ENCODE results near the gene CSF1R. TPM values are rescaled to one million over a fixed set of nuclear protein-coding genes. Genes with fewer than 3 reads are reported as not detected.

The CSF1R gene
- total and polyA plus RNA-seq, 7 donors, result 1.2 to 20.0 (median 4.2) TPM

DNA sequence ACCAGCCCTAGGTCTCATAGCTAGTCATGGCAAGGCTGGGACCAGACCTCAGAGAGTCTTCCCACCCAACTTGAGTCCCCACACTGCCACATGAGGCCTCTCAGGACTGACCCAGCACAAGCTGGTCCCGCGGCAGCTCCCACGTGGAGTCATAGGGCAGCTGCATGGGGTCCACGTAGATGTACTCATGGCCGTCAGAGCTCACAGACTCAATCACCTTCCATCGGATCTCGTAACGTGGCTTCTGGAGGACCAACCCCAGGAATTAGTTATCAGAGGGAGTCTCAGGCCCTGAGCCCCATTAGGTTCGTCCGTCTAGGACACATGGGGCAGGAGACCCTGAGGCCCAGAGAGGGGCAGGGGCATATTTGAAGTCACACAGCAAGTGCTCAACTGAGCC, 39.0 kb upstream of the CSF1R start:
- WGBS, 3 donors, result 90% methylated on average over 10 of the region's 10 CpGs
- ATAC-seq, result no peak
- intact Hi-C loops (cut with DNase I), result no loop called here

DNA sequence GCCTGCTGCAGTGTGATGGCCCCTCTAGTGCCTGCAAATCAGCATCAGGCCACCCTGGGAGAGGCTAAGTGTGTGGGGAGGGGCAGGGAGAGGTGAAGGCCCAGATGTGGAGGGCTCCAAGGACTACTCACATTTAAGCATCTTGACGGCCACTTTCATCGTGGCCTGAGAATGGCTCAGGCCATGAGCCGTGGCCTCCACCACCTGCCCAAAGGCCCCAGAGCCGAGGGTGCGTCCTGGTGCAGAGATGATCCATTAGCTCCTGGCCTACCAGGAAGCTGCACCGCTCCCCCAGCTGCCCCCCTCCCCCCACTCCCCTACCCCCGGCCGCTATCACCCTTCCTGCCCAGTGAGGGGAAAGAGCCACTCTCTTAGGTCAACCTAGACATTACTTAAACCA, 38.2 kb upstream of the CSF1R start:
- WGBS, 3 donors, result 77 to 87% (median 83%) methylated on average over 7 to 8 of the region's 8 CpGs
- TF ChIP-seq, protein P1, sequence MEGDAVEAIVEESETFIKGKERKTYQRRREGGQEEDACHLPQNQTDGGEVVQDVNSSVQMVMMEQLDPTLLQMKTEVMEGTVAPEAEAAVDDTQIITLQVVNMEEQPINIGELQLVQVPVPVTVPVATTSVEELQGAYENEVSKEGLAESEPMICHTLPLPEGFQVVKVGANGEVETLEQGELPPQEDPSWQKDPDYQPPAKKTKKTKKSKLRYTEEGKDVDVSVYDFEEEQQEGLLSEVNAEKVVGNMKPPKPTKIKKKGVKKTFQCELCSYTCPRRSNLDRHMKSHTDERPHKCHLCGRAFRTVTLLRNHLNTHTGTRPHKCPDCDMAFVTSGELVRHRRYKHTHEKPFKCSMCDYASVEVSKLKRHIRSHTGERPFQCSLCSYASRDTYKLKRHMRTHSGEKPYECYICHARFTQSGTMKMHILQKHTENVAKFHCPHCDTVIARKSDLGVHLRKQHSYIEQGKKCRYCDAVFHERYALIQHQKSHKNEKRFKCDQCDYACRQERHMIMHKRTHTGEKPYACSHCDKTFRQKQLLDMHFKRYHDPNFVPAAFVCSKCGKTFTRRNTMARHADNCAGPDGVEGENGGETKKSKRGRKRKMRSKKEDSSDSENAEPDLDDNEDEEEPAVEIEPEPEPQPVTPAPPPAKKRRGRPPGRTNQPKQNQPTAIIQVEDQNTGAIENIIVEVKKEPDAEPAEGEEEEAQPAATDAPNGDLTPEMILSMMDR (IDR thresholded peaks at IDR 0.05), result no peak
- intact Hi-C loops (cut with DNase I), result no loop called here
- Histone ChIP-seq H3K27ac (no peak overlapping the region), H3K27me3 (ENCODE audit: insufficient read depth in 3 of 3, low read length in 2 of 3) (no peaks in the 10 kb centered on the region), H3K36me3 (ENCODE audit: insufficient read depth in 1 of 2, low read depth in 1 of 2) (peaks cover 0 to 19% of the 10 kb centered on the region in 2 donors), H3K9me3 (no peaks in the 10 kb centered on the region), H3K4me1 (no peaks in the 10 kb centered on the region), H3K4me3 (no peak overlapping the region)
- ATAC-seq (no peak), DNase-seq (no peak)

More for the DNA sequence above, 39.0 kb upstream of the CSF1R start:
- Histone ChIP-seq H3K27ac (no peak overlapping the region), H3K9me3 (no peaks in the 10 kb centered on the region), H3K4me1 (no peaks in the 10 kb centered on the region), H3K36me3 (ENCODE audit: insufficient read depth in 1 of 2, low read depth in 1 of 2) (peaks cover 0 to 21% of the 10 kb centered on the region in 2 donors), H3K27me3 (ENCODE audit: insufficient read depth in 3 of 3, low read length in 2 of 3) (no peaks in the 10 kb centered on the region), H3K4me3 (no peak overlapping the region)
- DNase-seq, result no peak
- TF ChIP-seq, protein P1 (IDR thresholded peaks at IDR 0.05), result no peak

DNA sequence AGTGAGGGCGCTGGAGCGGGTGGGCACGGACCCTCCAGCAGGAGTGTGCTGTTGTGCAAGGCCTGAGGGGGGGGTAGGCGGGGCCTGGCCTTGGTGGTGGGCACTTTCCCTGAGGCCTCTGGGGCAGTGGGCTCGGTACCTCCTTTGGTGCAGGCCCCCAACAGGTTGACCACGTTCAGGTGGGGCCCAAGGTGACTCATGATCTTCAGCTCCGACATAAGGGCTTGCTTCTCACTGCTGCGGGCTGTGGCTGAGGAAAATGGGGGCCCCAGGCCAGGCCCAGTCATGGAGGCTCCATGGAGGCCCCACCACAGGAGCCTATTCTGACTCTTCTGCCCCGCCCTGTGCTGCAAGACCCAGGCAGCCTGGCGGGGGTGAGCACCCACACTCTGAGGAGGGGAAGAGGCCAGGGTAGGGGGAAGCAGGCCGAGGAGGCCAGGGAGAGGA, 37.8 kb upstream of the CSF1R start:
- Histone ChIP-seq H3K36me3 (ENCODE audit: insufficient read depth in 1 of 2, low read depth in 1 of 2) (peaks cover 0 to 17% of the 10 kb centered on the region in 2 donors), H3K4me1 (no peaks in the 10 kb centered on the region), H3K4me3 (no peak overlapping the region), H3K9me3 (no peaks in the 10 kb centered on the region), H3K27me3 (ENCODE audit: insufficient read depth in 3 of 3, low read length in 2 of 3) (no peaks in the 10 kb centered on the region), H3K27ac (no peak overlapping the region)
- ATAC-seq, result no peak
- TF ChIP-seq, protein P1 (IDR thresholded peaks at IDR 0.05), result no peak
- 86 to 87% (median 87%) methylated on average over 11 of the region's 11 CpGs for whole genome bisulfite sequencing, 3 donors
- intact Hi-C loops (cut with DNase I), result no loop called here
- no peak for DNase-seq

DNA sequence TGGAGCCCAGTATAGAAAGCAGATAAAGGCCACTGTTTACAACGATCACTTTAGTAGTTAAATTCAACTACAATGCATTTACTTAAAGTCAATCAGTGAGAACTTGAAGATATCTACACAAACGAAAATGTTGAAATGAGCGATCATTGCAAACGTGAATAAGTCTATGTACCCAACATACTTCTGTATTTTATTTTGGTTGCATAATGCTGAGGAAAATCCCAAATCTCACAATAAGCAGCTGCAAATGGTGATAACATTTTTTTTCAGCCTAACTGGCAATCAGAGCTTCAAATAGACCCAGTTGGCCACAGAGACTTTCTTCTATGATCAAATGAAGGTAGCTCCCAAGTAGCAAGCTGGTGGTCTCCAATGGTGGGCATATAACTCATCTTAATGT, 37.2 kb upstream of the CSF1R start:
- Histone ChIP-seq H3K27me3 (ENCODE audit: insufficient read depth in 3 of 3, low read length in 2 of 3) (no peaks in the 10 kb centered on the region), H3K9me3 (no peaks in the 10 kb centered on the region), H3K4me3 (no peak overlapping the region), H3K4me1 (no peaks in the 10 kb centered on the region), H3K36me3 (ENCODE audit: insufficient read depth in 1 of 2, low read depth in 1 of 2) (peaks cover 0 to 17% of the 10 kb centered on the region in 2 donors), H3K27ac (no peak overlapping the region)
- ATAC-seq (no peak), DNase-seq (no peak)
- 78 to 92% (median 81%) methylated on average over 4 of the region's 4 CpGs for WGBS, 3 donors
- intact Hi-C loops (cut with DNase I), result no loop called here
- TF ChIP-seq, protein P1 (IDR thresholded peaks at IDR 0.05), result no peak

All from psoas muscle (tissue), 8 donors.